ENCODE measurements around the gene ARSD.

Gene ARSD

DNA sequence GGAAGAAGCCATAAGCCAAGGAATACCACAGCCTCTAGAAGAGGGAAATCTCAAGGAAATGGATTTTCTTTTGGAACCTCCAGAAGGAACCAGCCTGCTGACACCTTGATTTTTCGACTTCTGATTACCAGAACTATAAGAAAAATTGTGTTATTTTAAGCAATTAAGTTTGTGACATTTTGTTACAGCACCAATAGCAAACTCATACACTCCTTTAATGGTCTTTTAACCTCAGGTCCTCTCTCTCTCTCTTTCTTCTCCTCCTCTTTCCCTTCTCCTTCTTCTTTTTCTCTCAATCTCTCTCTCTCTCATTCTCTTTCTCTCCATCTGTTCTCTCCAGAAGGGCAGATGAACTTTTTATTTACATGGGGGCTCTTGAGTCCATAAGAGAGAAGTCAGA, 26.3 kb downstream of the ARSD start:
- no peak for TF ChIP-seq TOX (CRISPR knock-in tag; IDR thresholded peaks at IDR 0.05; ENCODE audit: borderline replicate concordance)
- no peak for TF ChIP-seq ZNF70 (CRISPR knock-in tag; IDR thresholded peaks at IDR 0.05)
- no peak for TF ChIP-seq BACH2 (CRISPR knock-in tag; IDR thresholded peaks at IDR 0.05; ENCODE audit: borderline replicate concordance)
- TF ChIP-seq TSHZ2 (CRISPR knock-in tag; IDR thresholded peaks at IDR 0.05): no peak
- no peak for TF ChIP-seq GLIS3 (CRISPR knock-in tag; IDR thresholded peaks at IDR 0.05)
- no peak for TF ChIP-seq CSRNP3 (CRISPR knock-in tag; IDR thresholded peaks at IDR 0.05)
- no peak for TF ChIP-seq ZNF8 (CRISPR knock-in tag; IDR thresholded peaks at IDR 0.05)
- no peak for TF ChIP-seq OSR1 (CRISPR knock-in tag; IDR thresholded peaks at IDR 0.05)
- TF ChIP-seq ZNF565 (CRISPR knock-in tag; conservative IDR thresholded peaks at IDR 0.05; ENCODE audit: low read depth): no peak
- no peak for TF ChIP-seq ARNTL (CRISPR knock-in tag; IDR thresholded peaks at IDR 0.05; ENCODE audit: borderline replicate concordance, low read depth)
- no peak for TF ChIP-seq POU6F1 (CRISPR knock-in tag; IDR thresholded peaks at IDR 0.05; ENCODE audit: borderline replicate concordance, low read depth)
- TF ChIP-seq ISL1 (CRISPR knock-in tag; IDR thresholded peaks at IDR 0.05): no peak
- no peak for TF ChIP-seq ZC3H10 (CRISPR knock-in tag; IDR thresholded peaks at IDR 0.05)
- no peak for TF ChIP-seq RARB (CRISPR knock-in tag; IDR thresholded peaks at IDR 0.05)
- no peak for TF ChIP-seq PPARA (CRISPR knock-in tag; IDR thresholded peaks at IDR 0.05; ENCODE audit: borderline replicate concordance)
- TF ChIP-seq ZFP3 (CRISPR knock-in tag; IDR thresholded peaks at IDR 0.05): no peak
- TF ChIP-seq TCF4 (CRISPR knock-in tag; IDR thresholded peaks at IDR 0.05; ENCODE audit: borderline replicate concordance): no peak
- TF ChIP-seq CSDC2 (CRISPR knock-in tag; IDR thresholded peaks at IDR 0.05): no peak
- no peak for TF ChIP-seq SNAI2 (CRISPR knock-in tag; IDR thresholded peaks at IDR 0.05)
- no peak for ATAC-seq

GRCh38 chrX:2901367-2902036, 27.6 kb downstream of the ARSD start:
- ATAC-seq: no peak; the same call in 2 of the 3 replicates
- TF ChIP-seq PPARA (CRISPR knock-in tag; IDR thresholded peaks at IDR 0.05; ENCODE audit: borderline replicate concordance) (no peak), SNAI2 (CRISPR knock-in tag; IDR thresholded peaks at IDR 0.05) (no peak), ESRRG (CRISPR knock-in tag; IDR thresholded peaks at IDR 0.05) (no peak), ZFP30 (CRISPR knock-in tag; IDR thresholded peaks at IDR 0.05) (no peak), ARNTL (CRISPR knock-in tag; IDR thresholded peaks at IDR 0.05; ENCODE audit: borderline replicate concordance, low read depth) (no peak), TSHZ2 (CRISPR knock-in tag; IDR thresholded peaks at IDR 0.05) (no peak), ZNF70 (CRISPR knock-in tag; IDR thresholded peaks at IDR 0.05) (no peak), CREB5 (CRISPR knock-in tag; IDR thresholded peaks at IDR 0.05; ENCODE audit: low read depth) (no peak), POU6F1 (CRISPR knock-in tag; IDR thresholded peaks at IDR 0.05; ENCODE audit: borderline replicate concordance, low read depth) (no peak), ZC3H10 (CRISPR knock-in tag; IDR thresholded peaks at IDR 0.05) (no peak), TOX (CRISPR knock-in tag; IDR thresholded peaks at IDR 0.05; ENCODE audit: borderline replicate concordance) (no peak), OSR1 (CRISPR knock-in tag; IDR thresholded peaks at IDR 0.05) (no peak), ZNF565 (CRISPR knock-in tag; conservative IDR thresholded peaks at IDR 0.05; ENCODE audit: low read depth) (no peak), ISL1 (CRISPR knock-in tag; IDR thresholded peaks at IDR 0.05) (no peak), ZFP3 (CRISPR knock-in tag; IDR thresholded peaks at IDR 0.05) (no peak), CSDC2 (CRISPR knock-in tag; IDR thresholded peaks at IDR 0.05) (no peak), ZNF8 (CRISPR knock-in tag; IDR thresholded peaks at IDR 0.05) (no peak)
- TF ChIP-seq, protein P1, sequence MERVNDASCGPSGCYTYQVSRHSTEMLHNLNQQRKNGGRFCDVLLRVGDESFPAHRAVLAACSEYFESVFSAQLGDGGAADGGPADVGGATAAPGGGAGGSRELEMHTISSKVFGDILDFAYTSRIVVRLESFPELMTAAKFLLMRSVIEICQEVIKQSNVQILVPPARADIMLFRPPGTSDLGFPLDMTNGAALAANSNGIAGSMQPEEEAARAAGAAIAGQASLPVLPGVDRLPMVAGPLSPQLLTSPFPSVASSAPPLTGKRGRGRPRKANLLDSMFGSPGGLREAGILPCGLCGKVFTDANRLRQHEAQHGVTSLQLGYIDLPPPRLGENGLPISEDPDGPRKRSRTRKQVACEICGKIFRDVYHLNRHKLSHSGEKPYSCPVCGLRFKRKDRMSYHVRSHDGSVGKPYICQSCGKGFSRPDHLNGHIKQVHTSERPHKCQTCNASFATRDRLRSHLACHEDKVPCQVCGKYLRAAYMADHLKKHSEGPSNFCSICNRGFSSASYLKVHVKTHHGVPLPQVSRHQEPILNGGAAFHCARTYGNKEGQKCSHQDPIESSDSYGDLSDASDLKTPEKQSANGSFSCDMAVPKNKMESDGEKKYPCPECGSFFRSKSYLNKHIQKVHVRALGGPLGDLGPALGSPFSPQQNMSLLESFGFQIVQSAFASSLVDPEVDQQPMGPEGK (CRISPR knock-in tag; IDR thresholded peaks at IDR 0.05; ENCODE audit: borderline replicate concordance): no peak
